Panc1 (cell line): ENCODE data around the gene MED17. TPM values are rescaled to one million over a fixed set of nuclear protein-coding genes. Genes with fewer than 3 reads are reported as not detected.

Source experiments
- ATAC-seq: fragments of 200-7000 bp; cut with Tn5 transposase; 2 replicates; pipeline ENCODE4 v1.9.1; 2020; ENCODE audit warnings: mild to moderate bottlenecking, moderate library complexity
- BruUV-seq: library from RNA; stranded (reverse); fragments of 400-500 nt; replicated peaks from 2 replicates; lab custom pipeline; 2021; lab: Mats Ljungman, UMichigan
- CTCF ChIA-PET: fragments of 300-600 bp; sonication (Branson Sonifier 250); formaldehyde crosslinking; loops from one replicate; lab custom pipeline; 2022; ENCODE audit warnings: antibody characterized with exemption; lab: Charles Lee
- POLR2A ChIA-PET: fragments of 300-600 bp; sonication (Branson Sonifier 250); formaldehyde crosslinking; loops from one replicate; lab custom pipeline; 2022; ENCODE audit warnings: antibody characterized with exemption; lab: Charles Lee
- DNase-seq: peaks from one replicate; pipeline ENCODE4 v3.0.0-alpha.2; 2010; ENCODE audit warnings: low read depth, low spot score
- H3K27ac ChIP-seq: 2 replicates; pipeline ENCODE4 v1.5.1; 2011; ENCODE audit warnings: mild to moderate bottlenecking, low read length, inconsistent platforms
- H3K27me3 ChIP-seq: fragments of 200-500 bp; sonication (Bioruptor generic); 2 replicates; pipeline ENCODE4 v1.6.0; 2014; ENCODE audit warnings: low read length, inconsistent platforms; ENCODE audit not compliant: control insufficient read depth, insufficient read depth
- H3K36me3 ChIP-seq: fragments of 200-500 bp; sonication (Bioruptor generic); 2 replicates; pipeline ENCODE4 v1.5.1; 2014; ENCODE audit warnings: inconsistent platforms, mild to moderate bottlenecking, low read length, moderate library complexity; ENCODE audit not compliant: control insufficient read depth, insufficient read depth
- H3K4me1 ChIP-seq: 2 replicates; pipeline ENCODE4 v1.5.1; 2011; ENCODE audit warnings: inconsistent platforms, mild to moderate bottlenecking, low read length, moderate library complexity; ENCODE audit not compliant: control insufficient read depth, insufficient read depth
- H3K4me3 ChIP-seq, 2 experiments: 2 replicates each; pipeline ENCODE4 v1.5.1; 2011 to 2012; ENCODE audit warnings: low read depth in 2 of 2, low read length in 2 of 2, mild to moderate bottlenecking in 2 of 2, inconsistent platforms in 1 of 2, moderate library complexity in 1 of 2
- H3K9me3 ChIP-seq: fragments of 200-500 bp; sonication (Bioruptor generic); 2 replicates; pipeline ENCODE4 v1.5.1; 2014; ENCODE audit warnings: low read depth, mild to moderate bottlenecking, inconsistent platforms, low read length, moderate library complexity; ENCODE audit not compliant: control insufficient read depth, insufficient read depth
- CTCF ChIP-seq: fragments of 450-650 bp; IDR thresholded peaks from 2 replicates; pipeline ENCODE4 v1.5.1; 2017; ENCODE audit warnings: mild to moderate bottlenecking
- POLR2AphosphoS5 ChIP-seq: IDR thresholded peaks from 2 replicates; pipeline ENCODE4 v1.6.1; 2012; ENCODE audit warnings: mild to moderate bottlenecking, low read depth, low read length, moderate library complexity
- SIN3A ChIP-seq: IDR thresholded peaks from 2 replicates; pipeline ENCODE4 v1.6.1; 2012; ENCODE audit warnings: low read depth, mild to moderate bottlenecking, low read length, moderate library complexity, borderline replicate concordance; ENCODE audit not compliant: insufficient read depth
- TCF7L2 ChIP-seq: IDR thresholded peaks from 2 replicates; pipeline ENCODE4 v1.6.1; 2011; ENCODE audit warnings: mild to moderate bottlenecking, low read depth, low read length, inconsistent platforms
- in situ Hi-C: cut with HindIII; loops from 2 replicates; pipeline ENCODE4 v1.10.0; 2016; ENCODE audit warnings: low sequenced_read_pairs, low pct_unique_long_range_greater_than_20kb
- intact Hi-C: fragments of 100-400 bp; cut with micrococcal nuclease; formaldehyde crosslinking; loops from one replicate; pipeline ENCODE4 v1.10.0; 2022; ENCODE audit not compliant: unreplicated experiment
- total RNA-seq: library from RNA; stranded (reverse); gene quantifications from one replicate; pipeline ENCODE4 v1.2.1, GENCODE V29; 2021; ENCODE audit not compliant: unreplicated experiment
- TF ChIP-seq, protein P1 (sequence below), 2 experiments: IDR thresholded peaks; 2 replicates each; pipeline ENCODE4 v1.6.1; 2011 to 2012; ENCODE audit warnings: low read depth in 2 of 2, control low read depth in 1 of 2, low read length in 1 of 2, mild to moderate bottlenecking in 1 of 2, moderate library complexity in 1 of 2; ENCODE audit not compliant: insufficient read depth in 1 of 2

The MED17 gene
- total RNA-seq, 1 experiment from 2014 or later, result 52.4 TPM

GRCh38 chr11:93842034-93842433 lies 58.0 kb downstream of the MED17 start:
- no peaks in the 10 kb centered on the region for H3K9me3 ChIP-seq
- BruUV-seq, result no TSS peak
- CTCF ChIA-PET, result no interaction called here
- POLR2A ChIA-PET, result no interaction called here
- no peaks in the 10 kb centered on the region for H3K36me3 ChIP-seq
- H3K27ac ChIP-seq, result no peak overlapping the region
- TF ChIP-seq CTCF, result no peak
- TF ChIP-seq TCF7L2, result no peak
- TF ChIP-seq, protein P1, sequence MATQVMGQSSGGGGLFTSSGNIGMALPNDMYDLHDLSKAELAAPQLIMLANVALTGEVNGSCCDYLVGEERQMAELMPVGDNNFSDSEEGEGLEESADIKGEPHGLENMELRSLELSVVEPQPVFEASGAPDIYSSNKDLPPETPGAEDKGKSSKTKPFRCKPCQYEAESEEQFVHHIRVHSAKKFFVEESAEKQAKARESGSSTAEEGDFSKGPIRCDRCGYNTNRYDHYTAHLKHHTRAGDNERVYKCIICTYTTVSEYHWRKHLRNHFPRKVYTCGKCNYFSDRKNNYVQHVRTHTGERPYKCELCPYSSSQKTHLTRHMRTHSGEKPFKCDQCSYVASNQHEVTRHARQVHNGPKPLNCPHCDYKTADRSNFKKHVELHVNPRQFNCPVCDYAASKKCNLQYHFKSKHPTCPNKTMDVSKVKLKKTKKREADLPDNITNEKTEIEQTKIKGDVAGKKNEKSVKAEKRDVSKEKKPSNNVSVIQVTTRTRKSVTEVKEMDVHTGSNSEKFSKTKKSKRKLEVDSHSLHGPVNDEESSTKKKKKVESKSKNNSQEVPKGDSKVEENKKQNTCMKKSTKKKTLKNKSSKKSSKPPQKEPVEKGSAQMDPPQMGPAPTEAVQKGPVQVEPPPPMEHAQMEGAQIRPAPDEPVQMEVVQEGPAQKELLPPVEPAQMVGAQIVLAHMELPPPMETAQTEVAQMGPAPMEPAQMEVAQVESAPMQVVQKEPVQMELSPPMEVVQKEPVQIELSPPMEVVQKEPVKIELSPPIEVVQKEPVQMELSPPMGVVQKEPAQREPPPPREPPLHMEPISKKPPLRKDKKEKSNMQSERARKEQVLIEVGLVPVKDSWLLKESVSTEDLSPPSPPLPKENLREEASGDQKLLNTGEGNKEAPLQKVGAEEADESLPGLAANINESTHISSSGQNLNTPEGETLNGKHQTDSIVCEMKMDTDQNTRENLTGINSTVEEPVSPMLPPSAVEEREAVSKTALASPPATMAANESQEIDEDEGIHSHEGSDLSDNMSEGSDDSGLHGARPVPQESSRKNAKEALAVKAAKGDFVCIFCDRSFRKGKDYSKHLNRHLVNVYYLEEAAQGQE (IDR thresholded peaks at IDR 0.05; ENCODE audit: insufficient read depth in 1 of 2, low read depth in 2 of 2, low read length in 1 of 2), result no peak
- no peak for TF ChIP-seq POLR2AphosphoS5
- no peak for TF ChIP-seq SIN3A
- in situ Hi-C loops (no loop called here), intact Hi-C loops (no loop called here)
- ATAC-seq (no peak), DNase-seq (no peak)
- H3K4me3 ChIP-seq, result no peak overlapping the region
- H3K4me1 ChIP-seq, result no peaks in the 10 kb centered on the region; the same call in 1 of the 2 replicates
- H3K27me3 ChIP-seq, result no peaks in the 10 kb centered on the region

- BruUV-seq, result no TSS peak
- intact Hi-C loops, result no loop called here
- Histone ChIP-seq H3K9me3 (no peaks in the 10 kb centered on the region), H3K27me3 (no peaks in the 10 kb centered on the region), H3K27ac (no peak overlapping the region), H3K4me1 (no peaks in the 10 kb centered on the region; the same call in 1 of the 2 replicates), H3K36me3 (no peaks in the 10 kb centered on the region), H3K4me3 (no peak overlapping the region)
- no peak for DNase-seq
- in situ Hi-C loops, result no loop called here
- ChIA-PET POLR2A (no interaction called here), CTCF (no interaction called here)
- peak; percentile 73 for ATAC-seq
- TF ChIP-seq TCF7L2 (no peak), SIN3A (no peak), CTCF (no peak), POLR2AphosphoS5 (no peak)
- TF ChIP-seq, protein P1 (IDR thresholded peaks at IDR 0.05; ENCODE audit: insufficient read depth in 1 of 2, low read depth in 2 of 2, low read length in 1 of 2), result no peak
Observed at GRCh38 chr11:93842461-93842860, 58.4 kb downstream of the MED17 start.
